CD4-positive, alpha-beta T cell treated with Interleukin-1 beta for 1 hour (primary cell): ENCODE results near the gene IKZF4.
A peak's percentile ranks its signal among the peaks of the same experiment; 100 is the strongest.

Experiments used
- DNase-seq, 2 donors: peaks; one replicate each; pipeline ENCODE4 v3.0.0-alpha.2; 2020 to 2022

The IKZF4 gene

GRCh38 chr12:56084958-56085543 is 64.2 kb downstream of the IKZF4 start:
- peak in 1 of 2 donors; percentile 24 for DNase-seq

GRCh38 chr12:56086096-56086495 is 65.3 kb downstream of the IKZF4 start:
- no peak for DNase-seq

GRCh38 chr12:56086608-56087007 is 65.8 kb downstream of the IKZF4 start:
- DNase-seq = no peak

DNA sequence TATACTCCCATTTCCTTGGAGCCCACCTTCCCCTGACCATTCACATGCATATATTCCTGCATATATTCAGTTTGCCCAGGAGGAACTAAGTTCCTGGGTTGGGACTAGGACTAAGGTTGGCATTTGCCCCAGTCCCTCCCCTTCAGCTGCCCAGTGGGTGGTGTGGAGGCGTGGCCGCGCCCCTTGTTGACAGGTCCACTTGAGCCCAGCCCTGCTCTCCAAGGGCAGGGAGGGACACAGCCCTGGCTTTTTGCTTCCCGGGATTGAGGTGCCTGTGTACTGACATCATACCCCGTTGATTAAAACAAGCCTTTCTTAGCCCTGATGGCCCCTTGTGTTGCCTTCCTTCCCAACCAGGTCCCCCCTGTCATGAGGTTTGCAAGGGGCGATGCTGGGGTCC is 66.4 kb downstream of the IKZF4 start:
- DNase-seq = no peak
